H9 (cell line): ENCODE results near the gene SP140. TPM values are rescaled to one million over a fixed set of nuclear protein-coding genes. Genes with fewer than 3 reads are reported as not detected.

Source experiments
- DNase-seq: peaks from one replicate; pipeline ENCODE4 v3.0.0-alpha.2; 2017
- H2AFZ ChIP-seq: one replicate; pipeline ENCODE4 v1.6.1; 2013; ENCODE audit warnings: mild to moderate bottlenecking, low read length, control low read depth, moderate library complexity
- H2AK5ac ChIP-seq: 2 replicates; pipeline ENCODE4 v1.6.1; 2013; ENCODE audit warnings: low read length, control low read depth, mixed read lengths; ENCODE audit not compliant: insufficient read length
- H2BK120ac ChIP-seq: one replicate; pipeline ENCODE4 v1.6.1; 2013; ENCODE audit warnings: low read depth, mild to moderate bottlenecking, low read length, control low read depth, inconsistent platforms; ENCODE audit not compliant: poor library complexity, severe bottlenecking
- H2BK12ac ChIP-seq: 2 replicates; pipeline ENCODE4 v1.6.1; 2013; ENCODE audit warnings: low read length, control low read depth, mixed read lengths, low read depth; ENCODE audit not compliant: insufficient read length
- H2BK15ac ChIP-seq: 2 replicates; pipeline ENCODE4 v1.6.1; 2013; ENCODE audit warnings: low read depth, low read length, control low read depth
- H2BK20ac ChIP-seq: one replicate; pipeline ENCODE4 v1.6.1; 2013; ENCODE audit warnings: low read depth, mild to moderate bottlenecking, low read length, control low read depth, inconsistent platforms; ENCODE audit not compliant: poor library complexity, severe bottlenecking
- H2BK5ac ChIP-seq: 2 replicates; pipeline ENCODE4 v1.6.1; 2013; ENCODE audit warnings: low read length, control low read depth, mixed read lengths; ENCODE audit not compliant: insufficient read length
- H3K14ac ChIP-seq: 2 replicates; pipeline ENCODE4 v1.6.1; 2013; ENCODE audit warnings: low read length, control low read depth; ENCODE audit not compliant: insufficient read depth
- H3K18ac ChIP-seq: 2 replicates; pipeline ENCODE4 v1.6.1; 2013; ENCODE audit warnings: low read depth, mild to moderate bottlenecking, mixed read lengths, low read length, control low read depth; ENCODE audit not compliant: insufficient read length
- H3K23ac ChIP-seq: 2 replicates; pipeline ENCODE4 v1.6.1; 2013; ENCODE audit warnings: low read length, control low read depth, mixed read lengths, low read depth; ENCODE audit not compliant: insufficient read length
- H3K23me2 ChIP-seq: 2 replicates; pipeline ENCODE4 v1.6.1; 2013; ENCODE audit warnings: low read depth, mild to moderate bottlenecking, mixed read lengths, low read length, control low read depth; ENCODE audit not compliant: insufficient read length, poor library complexity, severe bottlenecking
- H3K27ac ChIP-seq: 2 replicates; pipeline ENCODE4 v1.5.1; 2013; ENCODE audit warnings: low read length, control low read depth, mixed read lengths, low read depth; ENCODE audit not compliant: insufficient read length
- H3K27me3 ChIP-seq: 2 replicates; pipeline ENCODE4 v1.6.1; 2013; ENCODE audit warnings: low read length, control low read depth, inconsistent platforms; ENCODE audit not compliant: insufficient read depth
- H3K4ac ChIP-seq: 2 replicates; pipeline ENCODE4 v1.6.1; 2013; ENCODE audit warnings: low read depth, mild to moderate bottlenecking, control low read depth, inconsistent platforms, low read length, moderate library complexity
- H3K4me1 ChIP-seq: 2 replicates; pipeline ENCODE4 v1.6.1; 2013; ENCODE audit warnings: low read length, control low read depth, inconsistent platforms; ENCODE audit not compliant: insufficient read depth
- H3K4me2 ChIP-seq: 2 replicates; pipeline ENCODE4 v1.6.1; 2013; ENCODE audit warnings: low read length, control low read depth, mixed read lengths; ENCODE audit not compliant: insufficient read length, insufficient read depth
- H3K56ac ChIP-seq: 2 replicates; pipeline ENCODE4 v1.6.1; 2013; ENCODE audit warnings: low read depth, mild to moderate bottlenecking, mixed read lengths, low read length, control low read depth; ENCODE audit not compliant: insufficient read length
- H3K79me1 ChIP-seq: 2 replicates; pipeline ENCODE4 v1.6.1; 2013; ENCODE audit warnings: low read depth, mild to moderate bottlenecking, moderate library complexity, low read length, control low read depth, inconsistent platforms; ENCODE audit not compliant: insufficient read depth, poor library complexity, severe bottlenecking
- H3K79me2 ChIP-seq: 2 replicates; pipeline ENCODE4 v1.6.1; 2013; ENCODE audit warnings: low read length, control low read depth, inconsistent platforms; ENCODE audit not compliant: insufficient read depth
- H3K9ac ChIP-seq: 2 replicates; pipeline ENCODE4 v1.6.1; 2013; ENCODE audit warnings: low read length, control low read depth, mixed read lengths; ENCODE audit not compliant: insufficient read length; ENCODE audit errors: extremely low read depth
- H3K9me3 ChIP-seq: one replicate; pipeline ENCODE4 v1.6.1; 2013; ENCODE audit warnings: low read depth, low read length, inconsistent platforms; ENCODE audit not compliant: control insufficient read depth
- H3T11ph ChIP-seq: one replicate; pipeline ENCODE4 v1.6.1; 2013; ENCODE audit warnings: mild to moderate bottlenecking, low read length, control low read depth, inconsistent platforms
- H4K20me1 ChIP-seq: one replicate; pipeline ENCODE4 v1.6.1; 2013; ENCODE audit not compliant: control insufficient read depth, insufficient read length, insufficient read depth
- H4K5ac ChIP-seq: 2 replicates; pipeline ENCODE4 v1.6.1; 2013; ENCODE audit warnings: low read depth, mild to moderate bottlenecking, mixed read lengths, low read length, control low read depth; ENCODE audit not compliant: insufficient read length
- H4K8ac ChIP-seq: replicated peaks from 2 replicates; pipeline ENCODE4 v1.6.1; 2013; ENCODE audit warnings: low read length, control low read depth, mixed read lengths, low read depth; ENCODE audit not compliant: insufficient read length
- H4K91ac ChIP-seq: 2 replicates; pipeline ENCODE4 v1.6.1; 2013; ENCODE audit warnings: low read depth, mild to moderate bottlenecking, moderate library complexity, mixed read lengths, low read length, control low read depth; ENCODE audit not compliant: insufficient read length
- H3K27ac Mint-ChIP-seq, 3 experiments: 2 replicates in 2 of 3; 3 replicates in 1 of 3; pipeline ENCODE4 v1.8.0; 2020 to 2021; ENCODE audit warnings: mixed read lengths in 3 of 3, mild to moderate bottlenecking in 1 of 3, moderate library complexity in 1 of 3
- H3K27me3 Mint-ChIP-seq: 2 replicates; pipeline ENCODE4 v1.8.0; 2021; ENCODE audit warnings: low read depth, mild to moderate bottlenecking, moderate library complexity, mixed read lengths
- H3K36me3 Mint-ChIP-seq, 3 experiments: 2 replicates in 2 of 3; 3 replicates in 1 of 3; pipeline ENCODE4 v1.8.0; 2020 to 2021; ENCODE audit warnings: low read depth in 3 of 3, mixed read lengths in 3 of 3; ENCODE audit not compliant: insufficient read depth in 1 of 3
- H3K4me1 Mint-ChIP-seq, 2 experiments: 2 replicates each; pipeline ENCODE4 v1.8.0; 2020; ENCODE audit warnings: mixed read lengths in 2 of 2
- H3K4me3 Mint-ChIP-seq, 2 experiments: 2 replicates in 1 of 2; 3 replicates in 1 of 2; pipeline ENCODE4 v1.8.0; 2020 to 2021; ENCODE audit warnings: mild to moderate bottlenecking in 2 of 2, mixed read lengths in 2 of 2, moderate library complexity in 1 of 2
- H3K9me3 Mint-ChIP-seq, 2 experiments: 2 replicates in 1 of 2; 3 replicates in 1 of 2; pipeline ENCODE4 v1.8.0; 2020; ENCODE audit warnings: mild to moderate bottlenecking in 2 of 2, mixed read lengths in 2 of 2, moderate library complexity in 1 of 2
- WGBS: extraction: QIAGEN DNeasy Blood & Tissue Kit; methylation state at CpG from one replicate; pipeline ENCODE4 v1.1.7; 2013; ENCODE audit warnings: missing lambda C conversion rate, low lambda C conversion rate, mixed read lengths; ENCODE audit not compliant: insufficient read length; ENCODE audit errors: extremely low coverage; 5-methylcytosine and 5-hydroxymethylcytosine counted together
- total RNA-seq: library from RNA; stranded (reverse); gene quantifications from 2 replicates; pipeline ENCODE4 v1.2.1, GENCODE V29; 2021
- TF ChIP-seq, protein P1 (sequence below): fragments of 200-600 bp; sonication (generic); conservative IDR thresholded peaks from 3 replicates; pipeline ENCODE4 v1.8.0; 2021; ENCODE audit warnings: antibody characterized with exemption, mild to moderate bottlenecking

The SP140 gene
- total RNA-seq, 1 experiment from 2014 or later: 0.31 TPM

GRCh38 chr2:230269715-230270114, 44.2 kb downstream of the SP140 start:
- no peak for DNase-seq
- Histone ChIP-seq H3K23me2 (no peaks in the 10 kb centered on the region), H3K9ac (no peak overlapping the region), H4K8ac (no peak overlapping the region), H2BK15ac (no peak overlapping the region), H3K23ac (no peak overlapping the region), H3K79me1 (no peaks in the 10 kb centered on the region), H2BK5ac (no peak overlapping the region), H2AFZ (no peak overlapping the region), H3K79me2 (no peaks in the 10 kb centered on the region), H2AK5ac (no peak overlapping the region), H4K20me1 (no peaks in the 10 kb centered on the region), H3K27ac (no peak overlapping the region), H3T11ph (no peak overlapping the region), H4K91ac (no peak overlapping the region), H3K27me3 (no peaks in the 10 kb centered on the region), H3K9me3 (no peaks in the 10 kb centered on the region), H3K18ac (no peak overlapping the region), H3K56ac (no peak overlapping the region), H4K5ac (no peak overlapping the region), H3K4ac (no peak overlapping the region), H2BK12ac (no peak overlapping the region), H3K14ac (no peak overlapping the region), H3K4me1 (no peaks in the 10 kb centered on the region), H2BK20ac (no peak overlapping the region), H3K4me2 (no peak overlapping the region), H2BK120ac (no peak overlapping the region)
- H3K27me3 Mint-ChIP-seq: no peaks in the 10 kb centered on the region
- H3K4me3 Mint-ChIP-seq: no peak overlapping the region
- peaks cover 5 to 8% of the 10 kb centered on the region in 2 experiments; a peak in 3 of 4 replicates for H3K4me1 Mint-ChIP-seq
- no CpG with 5 or more reads among the region's 6 CpGs for whole genome bisulfite sequencing
- TF ChIP-seq, protein P1, sequence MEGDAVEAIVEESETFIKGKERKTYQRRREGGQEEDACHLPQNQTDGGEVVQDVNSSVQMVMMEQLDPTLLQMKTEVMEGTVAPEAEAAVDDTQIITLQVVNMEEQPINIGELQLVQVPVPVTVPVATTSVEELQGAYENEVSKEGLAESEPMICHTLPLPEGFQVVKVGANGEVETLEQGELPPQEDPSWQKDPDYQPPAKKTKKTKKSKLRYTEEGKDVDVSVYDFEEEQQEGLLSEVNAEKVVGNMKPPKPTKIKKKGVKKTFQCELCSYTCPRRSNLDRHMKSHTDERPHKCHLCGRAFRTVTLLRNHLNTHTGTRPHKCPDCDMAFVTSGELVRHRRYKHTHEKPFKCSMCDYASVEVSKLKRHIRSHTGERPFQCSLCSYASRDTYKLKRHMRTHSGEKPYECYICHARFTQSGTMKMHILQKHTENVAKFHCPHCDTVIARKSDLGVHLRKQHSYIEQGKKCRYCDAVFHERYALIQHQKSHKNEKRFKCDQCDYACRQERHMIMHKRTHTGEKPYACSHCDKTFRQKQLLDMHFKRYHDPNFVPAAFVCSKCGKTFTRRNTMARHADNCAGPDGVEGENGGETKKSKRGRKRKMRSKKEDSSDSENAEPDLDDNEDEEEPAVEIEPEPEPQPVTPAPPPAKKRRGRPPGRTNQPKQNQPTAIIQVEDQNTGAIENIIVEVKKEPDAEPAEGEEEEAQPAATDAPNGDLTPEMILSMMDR: no peak
- no peaks in the 10 kb centered on the region; a peak in 1 of 7 replicates for H3K36me3 Mint-ChIP-seq
- H3K27ac Mint-ChIP-seq: no peak overlapping the region; a peak in 1 of 7 replicates
- peaks cover 2 to 5% of the 10 kb centered on the region in 2 experiments; a peak in 3 of 5 replicates for H3K9me3 Mint-ChIP-seq
